GM18870 (cell line): Measurements from ENCODE around the gene EEA1.
"Not testable (repeated sequence)": the region's sequence is repeated elsewhere in the genome, so short reads cannot be mapped to it uniquely, and the experiment has no call there.

ENCODE experiments used
- ATAC-seq: cut with Tn5 transposase; IDR thresholded peaks from one replicate; pipeline ENCODE4 v1.9.1; 2021; ENCODE audit warnings: moderate library complexity; ENCODE audit not compliant: unreplicated experiment

Gene EEA1

DNA sequence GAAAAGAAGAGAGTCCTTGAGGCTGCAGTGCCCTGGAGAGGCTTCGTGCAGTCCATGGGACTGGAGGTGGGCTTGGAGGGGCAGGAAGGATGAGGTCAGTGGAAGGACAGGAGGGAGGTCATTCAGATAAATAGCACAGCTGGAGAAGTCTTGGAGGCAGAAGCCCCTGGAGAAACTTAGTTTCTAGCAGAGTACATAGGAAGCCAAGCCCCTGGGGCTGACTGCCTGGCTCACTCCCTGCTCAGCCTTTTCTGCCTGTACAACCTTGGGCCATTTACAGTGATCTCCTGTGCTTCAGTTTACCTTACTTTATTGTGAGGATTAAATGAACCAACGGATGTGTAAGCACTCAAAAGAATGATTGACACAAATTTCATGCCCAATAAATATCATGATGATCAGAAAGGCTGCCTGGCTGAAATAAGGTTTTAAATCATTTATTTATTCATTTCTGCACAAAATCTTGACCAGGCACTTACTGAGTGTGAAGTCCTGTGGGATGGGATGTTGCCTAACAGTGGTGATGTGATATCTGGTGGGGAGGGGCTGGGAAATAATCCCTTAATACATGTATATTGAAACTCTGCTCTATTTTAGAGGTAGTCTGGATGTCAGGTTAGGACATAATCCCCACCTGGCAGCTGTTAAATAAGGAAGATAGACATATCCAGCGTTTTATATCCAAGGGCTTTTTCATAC is 172.0 kb downstream of the EEA1 start:
- ATAC-seq, result no peak

DNA sequence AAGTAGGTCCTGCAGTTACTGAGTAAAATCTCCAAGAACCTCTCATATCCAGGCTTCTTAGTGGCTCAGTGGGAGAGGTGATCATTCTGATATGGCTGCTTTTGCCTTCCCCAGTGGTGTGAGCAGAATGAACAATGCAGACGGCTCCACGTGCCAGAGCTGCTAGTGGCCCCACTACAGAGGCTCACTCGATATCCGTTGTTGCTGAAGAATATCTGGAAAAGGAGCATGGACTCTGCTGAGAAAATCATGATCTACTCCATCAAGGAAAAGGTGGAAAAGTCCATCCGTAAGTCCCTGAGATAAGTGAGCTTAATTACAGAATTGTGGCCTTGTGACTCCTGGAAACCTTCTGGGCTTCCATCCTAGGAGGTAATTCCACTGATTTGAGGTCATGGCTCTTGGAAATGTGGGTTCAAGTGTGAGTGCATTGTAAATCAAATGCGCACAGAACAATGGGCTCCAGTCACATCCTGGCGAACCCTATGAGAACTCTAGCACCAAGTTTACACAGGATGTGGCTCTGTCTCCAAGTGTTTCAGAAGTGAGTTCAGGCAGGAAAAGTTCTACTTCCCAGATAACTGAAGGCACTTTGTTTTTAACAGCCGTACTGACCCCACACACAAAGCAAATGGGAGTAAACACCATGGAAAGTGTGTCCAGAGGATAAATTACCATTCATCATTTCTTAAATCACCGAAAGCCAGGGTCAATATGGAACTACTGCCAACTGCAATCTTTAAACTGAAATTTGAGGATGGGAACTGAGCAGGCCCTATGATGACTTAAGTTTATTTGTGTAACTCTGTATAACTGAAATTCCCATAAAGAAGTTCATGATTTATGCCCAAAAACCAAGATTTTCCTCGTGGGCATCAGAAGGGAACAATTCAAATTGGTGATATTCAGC is 174.9 kb downstream of the EEA1 start:
- no peak for ATAC-seq

DNA sequence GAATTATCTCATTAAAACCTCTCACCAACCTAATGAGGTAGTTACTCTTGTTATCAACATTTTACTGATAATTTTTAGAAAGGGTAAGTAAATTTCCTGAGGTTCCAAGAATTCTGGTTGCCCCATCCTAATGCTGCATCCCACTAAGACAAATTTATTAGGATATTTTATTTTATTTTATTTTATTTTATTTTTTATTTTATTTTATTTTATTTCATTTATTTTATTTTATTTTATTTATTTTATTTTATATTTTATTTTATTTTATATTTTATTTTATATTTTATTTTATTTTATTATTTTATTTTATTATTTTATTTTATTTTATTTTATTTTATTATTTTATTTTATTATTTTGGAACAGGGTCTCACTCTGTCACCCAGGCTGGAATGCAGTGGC is 179.4 kb downstream of the EEA1 start:
- ATAC-seq, result not testable (repeated sequence)

DNA sequence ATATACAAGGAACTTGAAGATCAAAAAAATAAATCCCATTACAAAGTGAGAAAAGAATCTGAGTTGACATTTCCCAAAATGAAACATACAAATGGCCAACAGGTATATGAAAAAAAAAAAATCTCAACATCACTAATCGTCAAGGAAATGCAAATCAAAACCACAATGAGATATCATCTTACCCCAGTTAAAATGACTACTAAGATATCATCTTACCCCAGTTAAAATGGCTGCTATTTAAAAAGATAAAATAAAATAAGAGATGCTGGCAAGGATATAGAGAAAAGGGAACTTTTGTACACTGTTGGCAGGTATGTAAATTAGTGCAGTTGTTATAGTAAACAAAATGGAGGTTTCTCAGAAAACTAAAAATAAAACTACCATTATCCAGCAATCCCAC is 181.9 kb downstream of the EEA1 start:
- no peak for ATAC-seq

DNA sequence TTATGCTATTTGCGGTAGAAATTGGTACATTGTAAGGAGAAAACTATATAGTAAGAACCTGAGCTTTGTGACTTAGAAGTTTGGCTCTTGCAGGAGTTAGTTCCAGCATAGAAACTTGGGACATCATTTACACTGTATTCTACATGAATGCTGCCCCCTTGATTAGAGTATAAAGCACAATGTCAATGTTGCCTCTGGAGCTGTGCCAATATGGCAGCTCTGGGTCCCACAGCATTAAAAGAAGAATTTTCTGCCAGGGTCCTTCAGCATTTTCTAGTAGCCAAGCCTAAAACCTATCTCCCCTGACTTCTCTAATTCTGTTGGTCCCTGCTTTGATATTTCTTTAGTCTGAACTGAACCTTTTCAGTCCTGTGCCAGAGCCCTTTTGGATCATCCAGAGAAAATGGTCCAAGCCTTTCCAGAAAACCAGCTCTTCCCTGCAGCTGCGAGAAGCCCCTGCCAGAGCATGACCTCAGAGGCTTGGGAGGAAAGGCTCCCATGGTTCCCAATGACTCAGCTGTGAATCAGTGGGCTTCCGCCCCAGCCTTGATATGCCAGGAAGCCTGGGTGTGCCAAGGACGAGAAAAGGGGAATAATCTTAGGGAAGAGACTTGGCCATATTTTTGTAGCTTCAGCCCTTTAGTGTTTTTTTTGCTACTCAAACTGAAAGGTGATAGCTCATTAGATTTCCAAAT is 183.1 kb downstream of the EEA1 start:
- ATAC-seq, result no peak

DNA sequence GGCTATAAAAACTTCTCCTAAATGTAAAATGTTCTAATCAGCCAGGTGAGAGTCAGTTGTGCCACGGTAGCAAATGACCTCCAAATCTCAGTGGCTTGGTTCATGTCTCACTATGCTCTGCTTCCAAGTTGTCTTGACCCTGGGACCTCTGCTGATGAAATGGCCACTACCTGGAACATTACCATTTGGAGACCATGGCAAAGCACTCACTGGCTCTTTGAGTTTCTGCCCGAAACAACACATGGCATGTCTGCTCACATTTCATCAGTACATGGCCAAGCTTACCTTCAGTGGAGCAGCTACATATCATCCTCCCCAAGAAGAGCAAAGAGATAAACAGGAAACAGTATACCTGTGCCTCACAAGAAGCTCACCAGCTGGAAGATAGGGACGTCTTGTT is 186.1 kb downstream of the EEA1 start:
- ATAC-seq, result no peak

DNA sequence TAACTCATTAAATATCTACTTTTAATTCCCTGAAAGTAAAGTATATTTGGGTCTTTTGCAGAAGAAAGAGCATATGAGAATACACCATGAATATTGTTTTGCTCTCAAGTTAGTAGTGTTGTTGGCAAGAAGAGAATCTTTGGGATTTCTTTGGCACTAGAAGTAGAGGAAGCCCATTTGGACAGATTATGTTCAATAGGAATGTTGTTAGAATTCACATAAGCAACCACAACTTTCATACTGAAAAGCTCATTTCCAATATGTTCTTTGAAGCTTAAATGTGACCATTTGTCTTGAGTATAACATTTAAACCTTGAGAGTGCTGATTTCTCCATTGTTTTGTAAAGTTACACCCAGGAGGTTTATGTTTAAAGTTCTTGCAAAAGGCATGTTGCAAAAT is 188.7 kb downstream of the EEA1 start:
- no peak for ATAC-seq

DNA sequence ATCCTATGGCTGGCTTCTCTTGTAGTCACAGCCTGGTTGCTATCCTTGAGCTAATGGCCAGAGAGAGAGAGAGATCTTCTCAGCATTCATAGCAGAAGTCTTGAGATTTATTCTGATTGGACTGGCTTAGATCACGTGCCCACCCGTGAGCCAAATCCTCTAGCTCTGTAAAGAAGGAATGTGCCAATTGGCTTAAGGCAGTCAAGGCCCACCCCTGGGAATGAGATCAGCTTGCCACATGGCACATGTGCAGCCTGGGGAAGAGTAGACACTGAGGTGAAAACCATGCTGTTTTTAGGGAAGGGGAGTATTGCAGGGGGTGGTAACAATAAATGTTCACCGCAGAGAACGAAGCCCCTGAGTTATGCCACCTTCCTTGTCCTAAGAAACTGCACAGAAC is 190.0 kb downstream of the EEA1 start:
- no peak for ATAC-seq

DNA sequence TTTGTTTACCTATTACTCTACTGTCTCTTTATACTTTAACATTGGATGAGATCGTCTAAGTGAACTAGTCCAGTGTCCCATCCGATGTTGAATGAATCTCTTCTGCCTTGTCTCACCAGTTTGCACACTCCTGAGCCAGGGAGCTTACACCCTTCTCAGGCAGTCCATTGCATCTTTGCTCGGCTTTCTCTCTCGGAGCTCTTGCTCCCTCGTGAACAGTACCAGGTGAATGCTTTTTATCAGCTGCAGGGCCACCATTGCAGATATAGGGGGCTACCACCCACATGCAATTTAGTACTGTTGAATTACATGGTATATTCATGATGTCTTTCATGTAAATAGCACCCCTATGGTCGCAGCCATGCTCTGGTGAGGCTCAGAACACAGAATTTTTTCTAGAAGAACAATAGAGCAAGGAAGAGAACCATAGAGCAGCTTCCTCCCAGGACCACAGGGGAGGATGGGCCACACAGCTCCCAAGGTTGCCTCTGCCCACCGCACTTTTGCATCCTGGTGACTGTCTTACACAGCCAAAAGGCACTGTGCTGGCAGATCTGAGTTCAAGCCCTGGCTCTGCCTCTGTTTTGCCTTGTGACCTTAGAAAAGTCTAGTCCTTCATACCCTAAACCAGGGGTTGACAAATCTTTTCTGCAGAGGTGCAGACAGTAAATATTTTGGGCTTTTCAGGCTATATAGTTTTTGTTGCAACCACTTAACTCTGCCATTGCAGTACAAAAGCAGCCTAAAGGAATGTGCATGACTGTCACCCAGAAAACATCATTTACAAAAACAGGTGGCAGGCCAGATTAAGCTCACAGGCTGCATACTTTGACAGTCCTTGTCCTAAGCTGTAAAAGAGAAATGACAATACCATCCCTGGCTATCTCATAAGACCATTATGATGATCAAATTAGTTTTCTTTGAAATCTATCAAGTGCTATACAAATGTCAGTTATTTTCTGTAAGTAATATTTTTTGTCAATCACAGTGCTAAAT is 190.9 kb downstream of the EEA1 start:
- ATAC-seq, result no peak

DNA sequence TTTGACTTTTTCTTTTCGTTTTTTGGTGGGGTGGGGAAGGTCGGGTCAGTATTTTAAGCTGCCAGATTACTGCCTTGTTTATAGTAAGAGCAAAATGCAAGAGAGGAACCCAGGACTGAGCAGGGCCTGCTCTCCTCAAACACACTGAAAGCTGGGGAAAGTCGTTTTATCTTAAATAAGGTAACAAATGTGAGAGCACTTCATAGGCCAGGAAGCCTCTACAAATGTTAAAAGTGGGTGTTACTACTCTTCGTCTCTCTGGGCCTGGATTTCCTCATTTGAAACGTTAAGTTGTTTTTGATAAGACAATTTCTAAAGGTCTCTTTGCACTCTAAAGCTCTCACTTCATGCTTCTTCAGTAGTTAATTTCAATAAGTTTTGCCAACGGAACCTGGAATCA is 192.5 kb downstream of the EEA1 start:
- no peak for ATAC-seq

DNA sequence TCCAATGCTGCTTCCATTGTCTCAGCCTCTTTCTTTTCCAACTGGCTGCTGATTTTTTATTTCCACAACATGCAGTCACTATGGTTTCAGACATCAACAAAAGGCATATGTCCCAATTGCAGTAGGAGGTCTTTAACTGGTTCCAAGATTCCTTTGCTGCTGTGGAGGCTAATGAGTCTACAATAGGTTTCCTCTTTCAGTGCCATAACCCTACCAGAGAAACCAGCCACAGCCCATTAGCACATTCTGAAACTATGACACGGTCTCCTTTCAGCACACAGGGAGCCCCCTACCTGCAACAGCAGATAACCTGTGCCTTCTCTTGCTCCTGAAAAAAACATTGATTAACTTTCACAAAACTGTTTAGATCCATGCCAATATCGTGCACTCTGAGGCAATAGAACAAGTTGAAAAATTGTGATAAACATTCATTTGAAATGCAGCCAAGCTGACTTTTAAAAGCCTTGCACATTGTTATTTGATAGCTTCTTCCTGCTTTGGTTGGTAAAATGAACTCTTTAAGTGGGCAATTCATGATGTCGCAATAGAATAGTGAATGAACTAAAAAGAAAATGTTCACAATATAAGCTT is 193.9 kb downstream of the EEA1 start:
- no peak for ATAC-seq

DNA sequence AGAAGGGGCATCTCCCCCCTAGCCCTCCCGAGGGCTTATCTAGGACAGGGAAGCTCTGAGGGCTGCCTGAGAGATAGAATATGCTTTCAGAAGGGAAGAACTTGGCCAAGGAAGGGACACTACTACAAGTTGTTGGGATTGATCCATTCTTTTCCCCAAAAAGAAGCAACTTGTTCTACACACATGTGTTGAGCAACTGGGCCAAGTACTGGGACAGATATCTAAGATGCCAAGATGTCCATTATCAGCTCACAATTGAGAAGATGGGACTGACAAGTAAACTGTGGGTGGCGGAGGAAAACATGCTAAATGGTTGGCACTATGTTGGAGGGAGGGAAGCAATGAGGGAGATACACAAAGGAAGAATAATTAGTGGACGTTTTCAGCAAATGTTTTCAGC is 195.4 kb downstream of the EEA1 start:
- ATAC-seq, result no peak

DNA sequence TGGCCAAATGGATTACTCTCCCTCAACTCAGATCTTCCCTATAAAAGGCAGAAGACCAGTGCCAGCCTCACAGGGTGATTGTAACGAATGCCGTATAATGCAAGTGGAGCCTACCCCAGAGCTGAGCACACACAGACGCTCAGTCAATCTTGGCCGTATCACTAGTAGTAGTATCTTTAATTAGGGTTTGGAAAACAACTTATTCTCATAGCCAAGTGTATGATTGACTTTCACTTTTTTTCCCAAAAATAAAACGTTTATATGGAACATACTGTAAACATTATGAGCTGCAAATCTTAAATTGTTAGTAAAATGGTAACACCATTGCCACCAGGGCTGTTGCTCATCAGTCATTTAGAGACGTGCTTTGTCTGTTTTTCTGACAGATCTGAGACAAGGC is 195.9 kb downstream of the EEA1 start:
- ATAC-seq, result no peak

DNA sequence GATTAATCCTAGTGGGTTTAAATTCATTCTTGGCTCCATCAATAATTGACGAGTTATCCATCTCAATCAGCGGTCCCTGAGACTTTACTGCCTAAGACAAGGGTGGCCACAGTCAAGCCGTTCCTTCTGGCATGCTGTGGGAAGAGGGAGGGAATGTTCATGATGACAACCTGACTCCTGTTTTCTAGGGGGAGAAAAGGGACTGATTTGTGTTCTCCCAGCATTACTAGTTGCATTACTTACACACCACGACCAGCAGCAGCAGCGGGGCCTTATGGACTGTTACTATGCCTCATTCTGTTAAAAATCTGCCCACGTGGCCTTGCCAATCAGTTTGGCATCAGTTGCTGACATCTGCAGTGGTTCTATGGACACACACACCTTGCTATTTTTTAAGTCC is 196.4 kb downstream of the EEA1 start:
- ATAC-seq, result no peak

DNA sequence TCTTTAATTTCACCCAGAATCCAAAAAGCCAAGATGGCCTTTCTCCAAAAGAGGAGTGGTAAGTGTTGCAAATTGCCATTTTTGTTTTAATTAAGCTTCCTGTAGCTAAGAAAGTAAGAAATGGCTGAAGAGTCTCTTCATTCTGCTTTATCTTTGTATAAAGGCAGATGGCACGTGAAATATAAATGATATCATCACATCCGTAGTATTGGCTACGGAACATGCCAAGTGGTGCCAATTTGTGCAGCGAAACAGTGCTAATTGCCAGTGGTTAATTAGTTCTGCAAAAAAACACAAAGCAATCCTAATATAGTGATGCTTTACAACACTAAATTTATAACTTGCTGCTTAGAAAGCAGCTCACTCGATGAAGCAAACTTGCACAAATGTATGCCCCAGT is 196.9 kb downstream of the EEA1 start:
- ATAC-seq, result no peak

DNA sequence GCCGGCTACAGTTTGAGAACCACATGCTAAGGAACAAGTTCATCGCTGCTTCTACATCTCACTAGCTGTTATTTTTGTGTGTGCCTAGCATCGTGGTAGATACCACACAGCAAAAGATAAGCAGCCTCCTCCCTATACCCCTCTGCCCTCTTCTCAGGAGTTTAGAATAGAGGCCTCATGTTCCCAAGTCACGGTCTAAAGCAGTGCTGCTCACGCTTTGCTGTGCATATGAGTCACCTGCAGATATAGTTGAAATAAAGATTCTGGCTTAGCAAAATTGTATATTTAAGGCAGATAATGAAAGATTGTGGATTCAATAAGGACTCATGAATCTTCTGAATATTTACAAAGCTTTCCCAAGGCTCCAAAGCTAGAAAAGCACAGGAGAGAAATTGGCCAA is 198.3 kb downstream of the EEA1 start:
- no peak for ATAC-seq

DNA sequence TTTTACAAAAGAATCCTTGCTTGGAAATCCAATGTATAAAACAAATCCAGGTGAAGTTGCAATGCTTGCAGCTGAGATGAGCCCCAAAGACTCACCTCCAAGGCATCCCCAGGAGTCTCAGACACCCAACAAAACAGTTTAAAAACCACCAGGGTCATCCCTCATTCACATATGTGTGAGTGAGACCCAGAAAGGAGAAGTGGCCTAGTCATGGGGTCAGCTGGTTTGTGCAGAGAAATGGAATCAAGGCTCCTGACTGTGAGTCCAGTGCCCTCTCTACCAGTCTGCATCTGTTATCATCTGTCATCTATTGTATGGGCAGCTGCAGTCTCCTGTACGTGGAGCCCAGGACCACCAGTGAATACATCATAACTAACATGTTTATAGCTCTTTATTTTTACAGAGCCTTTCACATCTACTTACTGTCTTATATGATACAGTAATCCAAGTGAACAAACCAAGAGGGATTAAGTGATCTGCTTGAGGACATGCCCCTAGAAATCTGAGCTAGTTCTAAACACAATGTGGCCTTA is 199.3 kb downstream of the EEA1 start:
- ATAC-seq, result no peak

DNA sequence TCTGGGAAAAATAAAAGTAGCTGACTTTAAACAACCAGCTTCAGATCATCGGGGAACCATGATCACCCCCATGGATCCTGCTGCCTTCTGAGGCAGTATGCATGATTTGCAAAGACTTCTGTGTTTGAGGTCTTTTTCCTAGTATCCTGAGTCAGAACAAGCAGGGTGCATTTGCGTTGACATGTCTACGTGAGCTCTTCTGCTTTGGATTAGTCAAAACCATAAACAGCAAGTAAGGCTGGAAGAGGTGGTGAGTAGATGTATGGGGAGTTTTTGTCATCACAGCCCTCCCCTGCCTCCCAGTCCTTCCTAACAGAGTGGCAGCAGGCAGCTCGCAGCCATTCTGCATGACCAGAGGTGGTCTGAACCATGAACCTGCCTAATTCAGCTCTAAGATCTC is 202.2 kb downstream of the EEA1 start:
- no peak for ATAC-seq

DNA sequence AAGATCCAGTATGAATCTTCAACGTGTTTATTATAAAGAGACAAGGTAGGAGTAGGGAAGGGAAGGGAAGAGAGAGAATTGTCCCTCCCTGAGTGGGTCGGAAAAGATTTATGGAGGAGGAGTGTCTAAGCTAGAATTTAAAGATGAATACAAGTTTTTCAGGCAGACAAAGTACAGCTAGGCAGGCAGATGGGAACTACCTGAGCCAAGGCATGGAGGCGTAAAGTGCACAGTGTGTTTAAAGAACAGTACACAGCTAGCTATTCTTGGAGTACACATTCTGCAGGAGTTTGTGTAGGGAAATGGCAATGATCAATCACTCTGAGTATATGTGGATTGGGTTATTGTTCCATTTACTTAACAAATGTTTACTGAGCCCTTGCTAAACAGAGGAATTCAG is 206.2 kb downstream of the EEA1 start:
- ATAC-seq, result no peak

DNA sequence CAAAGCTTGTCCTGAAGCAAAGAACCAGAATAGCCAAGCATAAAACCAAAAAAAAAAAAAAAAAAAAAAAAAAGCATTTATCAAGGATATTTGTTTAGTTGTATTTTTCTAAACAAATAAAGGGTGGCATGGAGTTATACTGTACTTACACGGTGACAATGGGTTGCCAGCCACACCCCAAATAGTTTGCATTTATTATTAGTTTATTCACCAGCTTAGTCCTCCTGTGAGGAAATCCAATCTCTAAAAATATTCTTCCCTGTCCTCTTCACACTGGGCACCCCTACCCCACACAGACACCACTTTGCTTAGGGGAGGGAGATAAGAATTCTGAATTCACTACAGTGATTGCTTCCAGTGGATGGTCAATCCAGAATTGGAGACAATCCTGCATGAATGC is 207.4 kb downstream of the EEA1 start:
- no peak for ATAC-seq
